ENCODE results near the gene DTX1. TPM values are rescaled to one million over a fixed set of nuclear protein-coding genes. Genes with fewer than 3 reads are reported as not detected.

The DTX1 gene
- total RNA-seq, 1 donor from 2014 or later: 69.9 TPM

DNA sequence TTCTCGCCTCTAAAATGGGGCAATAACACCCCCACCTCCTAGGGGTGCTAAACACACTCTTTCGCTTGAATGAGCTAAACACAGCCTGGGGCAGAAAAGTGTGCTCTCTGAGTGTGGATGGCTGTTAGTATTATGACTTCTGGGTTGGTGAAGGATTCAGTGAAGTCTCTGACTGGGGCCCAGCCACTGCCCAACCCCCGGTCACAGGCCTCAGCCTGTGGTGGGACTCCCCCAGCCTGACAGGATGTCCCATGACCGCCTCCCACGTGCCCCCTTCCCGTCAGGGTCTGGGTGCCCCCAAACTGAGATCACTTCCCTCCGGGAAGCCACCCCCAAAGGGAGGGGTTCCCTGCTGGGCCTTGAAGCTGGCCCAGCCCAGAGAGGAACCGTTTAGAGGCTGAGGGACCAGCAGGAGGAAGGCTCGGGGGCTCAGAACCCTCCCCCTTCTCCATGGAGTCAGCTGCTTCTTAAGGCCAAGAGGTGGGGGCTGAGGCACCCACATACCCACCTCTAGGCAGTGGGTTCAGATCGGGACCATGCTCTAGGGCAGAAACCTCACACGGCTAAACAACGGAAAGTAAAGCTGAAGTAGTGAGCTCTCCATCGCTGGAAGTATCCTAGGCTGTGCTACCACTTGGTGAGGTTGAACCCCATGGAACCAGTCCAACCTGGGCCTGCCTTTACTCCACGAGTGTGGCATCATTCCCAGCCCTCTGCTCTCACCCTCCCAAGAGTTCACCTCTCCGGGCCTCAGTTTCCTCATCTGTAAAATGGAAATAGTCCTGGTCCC, 13.8 kb downstream of the DTX1 start:
- no peak for DNase-seq (ENCODE audit: low spot score)

GRCh38 chr12:113071135-113072112, 14.9 kb downstream of the DTX1 start:
- no peak for DNase-seq (ENCODE audit: low spot score)

GRCh38 chr12:113072136-113072535, 15.6 kb downstream of the DTX1 start:
- no peak for DNase-seq (ENCODE audit: low spot score)

DNA sequence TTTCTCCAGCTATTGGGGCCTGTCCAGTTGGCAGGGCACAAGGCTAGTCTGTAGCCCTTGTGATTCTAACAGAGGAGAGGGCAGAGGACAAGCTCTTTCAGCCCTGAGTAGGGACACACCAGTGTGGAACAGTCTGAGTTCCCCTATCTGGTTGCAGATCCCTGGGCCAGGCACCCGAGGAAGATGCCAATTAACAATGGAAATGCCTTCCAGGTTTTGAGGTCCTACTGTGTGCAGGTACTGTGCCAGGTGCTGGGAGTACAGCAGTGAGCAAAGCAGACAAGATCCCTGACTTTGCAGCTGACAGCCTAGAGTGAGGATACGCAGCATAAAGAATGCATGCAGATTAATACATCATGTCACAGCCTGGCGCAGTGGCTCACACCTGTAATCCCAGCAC, 17.1 kb downstream of the DTX1 start:
- DNase-seq (ENCODE audit: low spot score): no peak

DNA sequence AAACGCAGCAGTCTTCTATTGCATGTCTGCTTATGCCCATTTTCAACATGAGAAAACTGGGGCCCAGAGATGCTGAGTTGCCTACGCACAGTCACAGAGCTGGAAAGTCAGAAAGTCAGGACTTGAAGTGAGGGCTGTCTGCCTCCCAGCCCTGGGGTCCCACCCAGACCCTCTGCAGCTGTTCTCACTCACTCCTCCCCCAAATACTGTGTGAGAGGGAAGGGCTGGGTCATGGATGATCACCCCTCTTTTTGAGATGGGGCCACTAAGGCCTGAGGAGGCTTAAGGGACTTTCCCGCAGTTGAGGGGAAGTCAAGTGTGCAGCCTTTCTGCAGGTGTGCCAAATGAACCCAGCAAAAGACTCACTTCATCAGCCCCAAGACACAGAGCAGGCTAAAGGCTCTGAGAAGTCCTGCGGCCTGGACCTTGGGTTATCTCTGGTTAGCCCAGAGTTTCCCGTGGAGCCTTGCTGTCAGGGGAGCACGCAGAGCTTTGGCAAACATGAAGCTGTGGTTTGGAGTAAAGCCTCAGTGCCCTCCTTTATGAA, 18.7 kb downstream of the DTX1 start:
- no peak for DNase-seq (ENCODE audit: low spot score)

- no peak for DNase-seq (ENCODE audit: low spot score)
Measured at GRCh38 chr12:113077057-113077858, 20.7 kb downstream of the DTX1 start.

- DNase-seq (ENCODE audit: low spot score): no peak
Measured at GRCh38 chr12:113077859-113078255, 21.3 kb downstream of the DTX1 start.

DNA sequence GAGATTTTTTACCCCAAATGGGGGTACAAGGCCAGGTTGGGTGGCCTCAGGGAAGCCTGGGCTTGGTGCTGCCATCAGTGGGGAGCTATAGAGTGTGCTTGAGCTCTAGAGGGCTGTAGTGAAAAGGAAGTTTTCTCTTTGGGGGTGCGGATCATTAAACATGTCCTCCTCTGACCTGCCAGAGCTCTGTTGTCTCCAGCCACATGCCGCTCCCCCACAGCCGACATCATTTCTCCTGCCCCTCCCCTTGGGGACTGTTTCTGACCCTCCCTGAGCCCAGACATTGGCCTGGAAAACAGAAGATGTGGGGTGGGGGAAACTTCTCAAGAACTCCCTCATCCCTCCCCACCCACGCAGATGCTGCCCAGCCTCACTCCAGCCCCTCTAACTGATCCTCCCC, 25.3 kb downstream of the DTX1 start:
- DNase-seq (ENCODE audit: low spot score): no peak

DNA sequence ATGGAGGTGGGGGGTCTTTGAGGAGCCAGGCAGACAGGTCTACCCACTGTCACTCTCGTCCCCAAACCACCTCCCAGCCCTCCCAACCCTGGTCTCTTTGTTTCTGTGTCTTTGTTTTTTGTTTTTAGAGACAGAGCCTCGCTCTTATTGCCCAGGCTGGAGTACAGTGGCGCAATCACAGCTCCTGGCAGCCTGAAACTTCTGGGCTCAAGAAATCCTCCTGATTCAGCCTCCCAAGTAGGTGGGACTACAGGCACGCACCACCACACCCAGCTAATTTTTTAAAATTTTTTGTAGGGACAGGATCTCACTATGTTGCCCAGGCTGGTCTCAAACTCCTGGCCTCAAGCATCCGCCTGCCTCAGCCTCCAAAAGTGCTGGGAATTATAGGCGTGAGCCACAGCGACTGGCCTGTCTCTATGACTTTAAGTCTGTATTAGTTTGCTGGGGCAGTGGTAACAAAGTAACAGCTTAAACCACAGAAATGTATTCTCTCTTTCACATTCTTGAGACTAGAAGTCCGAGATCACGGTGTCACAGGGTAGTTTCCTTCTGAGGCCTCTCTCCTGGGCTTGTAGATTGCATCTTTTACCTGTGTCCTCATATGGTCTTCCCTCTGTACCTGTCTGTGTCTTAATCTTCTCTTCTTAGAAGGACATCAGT, 26.1 kb downstream of the DTX1 start:
- DNase-seq (ENCODE audit: low spot score): no peak

- no peak for DNase-seq (ENCODE audit: low spot score)
Measured at GRCh38 chr12:113083863-113084435, 27.4 kb downstream of the DTX1 start.

DNA sequence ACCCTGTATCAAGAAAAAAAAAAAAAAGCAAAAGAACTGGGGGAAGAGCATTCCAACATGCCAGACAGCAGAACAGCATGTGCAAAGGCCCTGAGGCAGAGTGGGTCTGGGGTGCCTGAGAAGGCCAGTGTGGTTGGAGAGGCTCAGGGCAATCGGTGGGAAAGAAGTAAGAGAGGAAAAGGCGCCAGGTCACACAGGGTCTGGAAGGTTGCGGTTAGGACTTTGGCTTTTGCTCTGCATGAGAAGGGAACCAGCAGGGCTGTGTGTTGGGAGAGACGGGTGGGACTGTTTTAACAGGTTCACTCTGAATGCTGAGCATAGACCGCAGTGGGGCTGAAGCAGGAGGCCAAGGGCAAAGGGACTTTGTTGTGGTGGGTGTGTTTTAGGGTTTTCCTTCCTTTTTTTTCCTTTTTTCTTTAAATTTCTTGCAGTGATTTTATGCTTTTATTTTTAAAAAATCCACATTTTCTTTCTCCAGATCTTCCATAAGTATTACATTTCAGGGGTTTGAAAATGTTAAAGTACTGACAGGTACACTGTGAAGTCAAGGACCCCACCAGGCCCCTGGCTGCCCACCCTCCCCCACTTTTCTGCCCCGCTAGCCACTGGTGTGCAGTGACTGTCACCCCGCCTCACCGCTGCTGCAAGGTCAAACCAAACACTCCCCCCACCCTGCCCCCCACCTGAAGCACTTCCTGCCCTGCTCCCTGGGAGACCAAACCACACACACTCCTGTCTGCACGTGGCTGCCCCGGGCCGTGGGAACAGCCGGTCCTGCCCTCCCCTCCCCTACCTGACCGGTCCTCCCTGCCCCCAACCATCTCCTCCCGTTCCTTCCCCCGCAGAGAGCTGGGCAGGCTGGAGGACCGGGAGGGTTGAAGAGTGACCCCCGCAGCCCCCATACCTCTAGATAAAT, 30.0 kb downstream of the DTX1 start:
- no peak for DNase-seq (ENCODE audit: low spot score)

GRCh38 chr12:113087193-113087592, 30.7 kb downstream of the DTX1 start:
- DNase-seq (ENCODE audit: low spot score): no peak

DNA sequence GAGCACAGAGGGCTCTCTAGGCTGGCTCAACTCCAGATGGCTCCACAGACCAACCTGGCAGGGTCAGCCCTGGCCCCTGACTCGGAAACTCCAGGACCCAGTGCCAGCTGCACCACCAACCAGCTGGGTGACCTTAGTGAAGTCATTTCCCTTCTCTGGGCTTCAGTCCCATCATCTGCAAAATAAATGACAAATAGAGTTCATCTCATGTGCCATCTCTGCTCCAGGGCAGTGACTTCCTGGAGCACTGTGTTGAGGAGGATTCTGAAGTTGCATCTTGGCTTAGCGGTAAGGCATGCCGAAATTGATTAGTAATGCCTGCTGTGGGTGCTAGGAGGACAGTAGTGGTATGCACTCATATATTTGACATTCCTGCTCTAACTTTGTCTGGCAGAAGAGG, 31.5 kb downstream of the DTX1 start:
- DNase-seq (ENCODE audit: low spot score): no peak

DNA sequence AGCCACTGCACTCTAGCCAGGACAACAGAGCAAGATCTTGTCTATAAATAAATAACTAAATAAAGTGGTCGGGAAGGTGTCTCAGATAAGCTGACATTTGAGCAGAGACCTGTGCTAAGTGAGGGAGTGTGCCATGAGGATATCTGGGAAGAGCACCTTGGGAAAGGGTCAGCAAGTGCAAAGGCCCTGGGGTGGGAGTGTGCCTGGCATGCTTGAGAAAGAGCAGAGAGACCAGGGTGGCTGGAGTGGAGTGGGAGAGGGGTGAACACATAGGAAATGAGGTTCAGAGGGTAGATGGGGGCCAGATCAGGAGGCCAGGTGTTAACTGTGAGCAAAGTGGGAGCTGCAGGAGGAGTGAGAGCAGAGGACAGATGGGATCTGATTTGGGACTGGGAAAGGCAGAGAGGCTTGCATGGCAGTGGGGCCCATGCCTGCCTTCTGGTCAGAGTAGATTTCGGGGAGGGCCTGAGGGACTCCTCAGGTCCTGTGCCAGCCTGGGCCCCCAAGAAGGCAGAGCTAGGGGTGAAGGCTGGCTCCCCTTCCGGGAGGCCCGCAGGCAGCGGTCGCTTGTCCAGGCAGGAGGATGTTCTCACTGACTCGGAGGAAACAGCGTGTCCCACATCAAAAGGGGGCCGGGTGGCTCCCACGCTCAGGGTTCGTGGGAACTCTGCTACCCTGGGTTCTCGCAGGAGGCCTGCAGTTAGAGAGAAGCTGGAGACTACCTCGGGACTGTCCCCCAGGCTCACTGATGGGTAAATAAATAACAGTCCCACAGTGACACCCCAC, 32.6 kb downstream of the DTX1 start:
- no peak for DNase-seq (ENCODE audit: low spot score)

- DNase-seq (ENCODE audit: low spot score): no peak
Measured at GRCh38 chr12:113089839-113090238, 33.3 kb downstream of the DTX1 start.

- DNase-seq (ENCODE audit: low spot score): no peak
Measured at GRCh38 chr12:113090740-113091139, 34.2 kb downstream of the DTX1 start.

DNA sequence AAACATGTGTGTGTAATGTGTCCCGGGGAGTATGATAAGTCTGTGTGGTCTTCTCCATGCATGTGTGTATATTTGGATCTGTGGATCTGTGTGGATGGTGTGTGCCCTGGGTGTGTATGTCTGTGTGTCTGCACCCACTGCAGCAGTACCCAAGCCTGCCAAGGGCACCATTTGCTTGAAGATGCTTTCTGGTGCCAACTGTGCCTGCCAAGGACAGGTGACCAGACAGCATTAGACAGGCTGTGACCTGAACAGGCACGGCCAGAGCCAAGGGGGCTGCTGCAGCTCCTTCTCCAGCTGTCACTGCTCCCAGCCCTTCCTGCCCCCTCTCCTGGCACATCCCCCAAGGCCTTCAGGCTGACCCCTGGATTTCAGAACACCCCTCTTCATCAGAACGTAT, 35.0 kb downstream of the DTX1 start:
- no peak for DNase-seq (ENCODE audit: low spot score)
